HCT116 (cell line): ENCODE measurements around the gene SPRED1. TPM values are rescaled to one million over a fixed set of nuclear protein-coding genes. Genes with fewer than 3 reads are reported as not detected.

Source experiments
- ATAC-seq: fragments of 200-7000 bp; cut with Tn5 transposase; 2 replicates; pipeline ENCODE4 v1.9.1; 2020; ENCODE audit warnings: mild to moderate bottlenecking, moderate library complexity
- BruUV-seq: library from RNA; stranded (reverse); fragments of 400-500 nt; replicated peaks from 2 replicates; lab custom pipeline; 2021; lab: Mats Ljungman, UMichigan
- CTCF ChIA-PET: fragments of 300-600 bp; sonication (Branson Sonifier 250); formaldehyde crosslinking; loops from one replicate; lab custom pipeline; 2021; ENCODE audit warnings: antibody characterized with exemption; lab: Charles Lee
- POLR2A ChIA-PET: fragments of 300-600, 350-600 bp; sonication (Branson Sonifier 250); formaldehyde crosslinking; loops from one replicate; lab custom pipeline; 2021; ENCODE audit warnings: antibody characterized with exemption; lab: Charles Lee
- RAD21 ChIA-PET, 2 experiments: fragments of 300-600 bp; sonication (Branson Sonifier 250); formaldehyde crosslinking; loops; one replicate each; lab custom pipeline; 2023; ENCODE audit warnings: low total read pairs in 2 of 2; ENCODE audit not compliant: uncharacterized antibody in 2 of 2, unreplicated experiment in 2 of 2, low non-redundant PET in 1 of 2; lab: Charles Lee
- DNase-seq: peaks from one replicate; pipeline ENCODE4 v3.0.0-alpha.2; 2010; ENCODE audit warnings: low read depth, low spot score
- H2AFZ ChIP-seq: fragments of 200-600 bp; shearing (Covaris generic), sonication (generic); 2 replicates; pipeline ENCODE4 v1.6.1; 2017; ENCODE audit warnings: low read depth, mixed run types, mixed read lengths, antibody characterized with exemption, low read length; ENCODE audit not compliant: poor library complexity, severe bottlenecking
- H3K27ac ChIP-seq: 2 replicates; pipeline ENCODE4 v1.5.1; 2012; ENCODE audit warnings: low read depth, low read length
- H3K27me3 ChIP-seq: fragments of 200-600 bp; sonication (generic); 2 replicates; pipeline ENCODE4 v1.6.1; 2016; ENCODE audit warnings: mixed run types, low read length, mixed read lengths; ENCODE audit not compliant: insufficient read depth
- H3K36me3 ChIP-seq, 2 experiments: fragments of 200-500 bp in 1 of 2; fragments of 200-600 bp in 1 of 2; sonication (Bioruptor generic) in 1 of 2; sonication (generic) in 1 of 2; 2 replicates each; pipeline versions ENCODE4 v1.5.1 to v1.6.1; 2014 to 2016; ENCODE audit warnings: low read length in 2 of 2, inconsistent platforms in 1 of 2, mixed read lengths in 1 of 2, mixed run types in 1 of 2; ENCODE audit not compliant: insufficient read depth in 2 of 2, control insufficient read depth in 1 of 2
- H3K4me1 ChIP-seq, 2 experiments: fragments of 200-600 bp in 1 of 2; sonication (generic) in 1 of 2; 2 replicates each; pipeline versions ENCODE4 v1.5.1 to v1.6.1; 2012 to 2017; ENCODE audit warnings: low read length in 2 of 2, inconsistent platforms in 1 of 2, mild to moderate bottlenecking in 1 of 2, mixed read lengths in 1 of 2, mixed run types in 1 of 2, moderate library complexity in 1 of 2; ENCODE audit not compliant: insufficient read depth in 2 of 2, control insufficient read depth in 1 of 2
- H3K4me2 ChIP-seq: fragments of 200-600 bp; sonication (generic); 2 replicates; pipeline ENCODE4 v1.6.1; 2017; ENCODE audit warnings: mixed run types, low read length, mixed read lengths
- H3K4me3 ChIP-seq, 2 experiments: fragments of 200-600 bp in 1 of 2; sonication (generic) in 1 of 2; replicated peaks in 1 of 2; 2 replicates each; pipeline ENCODE4 v1.5.1; 2011 to 2016; ENCODE audit warnings: low read length in 2 of 2, control low read depth in 1 of 2, low read depth in 1 of 2, mild to moderate bottlenecking in 1 of 2, mixed read lengths in 1 of 2, mixed run types in 1 of 2
- H3K79me2 ChIP-seq: fragments of 200-600 bp; sonication (generic); 2 replicates; pipeline ENCODE4 v1.6.1; 2017; ENCODE audit warnings: mild to moderate bottlenecking, mixed run types, low read length, moderate library complexity, mixed read lengths; ENCODE audit not compliant: insufficient read depth
- H3K9ac ChIP-seq: fragments of 200-600 bp; sonication (generic); 2 replicates; pipeline ENCODE4 v1.6.1; 2016; ENCODE audit warnings: low read length, mixed read lengths
- H3K9me2 ChIP-seq: fragments of 200-600 bp; sonication (generic), shearing (Covaris generic); 2 replicates; pipeline ENCODE4 v1.6.1; 2017; ENCODE audit warnings: mixed run types, mild to moderate bottlenecking, moderate library complexity; ENCODE audit not compliant: insufficient read depth
- H3K9me3 ChIP-seq, 2 experiments: fragments of 200-500 bp in 1 of 2; fragments of 200-600 bp in 1 of 2; sonication (Bioruptor generic) in 1 of 2; sonication (generic) in 1 of 2; 2 replicates each; pipeline ENCODE4 v1.6.1; 2014 to 2017; ENCODE audit warnings: low read length in 2 of 2, mixed read lengths in 2 of 2, inconsistent platforms in 1 of 2, low read depth in 1 of 2, mild to moderate bottlenecking in 1 of 2, mixed run types in 1 of 2, moderate library complexity in 1 of 2; ENCODE audit not compliant: control insufficient read depth in 1 of 2, insufficient read depth in 1 of 2
- H4K20me1 ChIP-seq: fragments of 200-600 bp; sonication (generic), shearing (Covaris generic); 2 replicates; pipeline ENCODE4 v1.6.1; 2017; ENCODE audit warnings: mixed run types, mild to moderate bottlenecking, moderate library complexity; ENCODE audit not compliant: insufficient read depth
- ATF3 ChIP-seq: IDR thresholded peaks from 2 replicates; pipeline ENCODE4 v1.6.1; 2012
- ELF1 ChIP-seq: IDR thresholded peaks from 2 replicates; pipeline ENCODE4 v1.6.1; 2012; ENCODE audit warnings: low read depth, borderline replicate concordance
- FOSL1 ChIP-seq: IDR thresholded peaks from 2 replicates; pipeline ENCODE4 v1.6.1; 2012; ENCODE audit warnings: low read depth
- JUND ChIP-seq: IDR thresholded peaks from 2 replicates; pipeline ENCODE4 v1.6.1; 2012
- POLR2A ChIP-seq: IDR thresholded peaks from 2 replicates; pipeline ENCODE4 v1.7.0; 2011; ENCODE audit warnings: borderline replicate concordance; ENCODE audit not compliant: insufficient read depth, insufficient read length; ENCODE audit errors: extremely low read depth
- POLR2AphosphoS5 ChIP-seq: IDR thresholded peaks from 2 replicates; pipeline ENCODE4 v1.6.1; 2011; ENCODE audit warnings: mild to moderate bottlenecking, low read depth, low read length, moderate library complexity
- RAD21 ChIP-seq: IDR thresholded peaks from 2 replicates; pipeline ENCODE4 v1.6.1; 2012; ENCODE audit warnings: low read depth, mild to moderate bottlenecking
- SP1 ChIP-seq: IDR thresholded peaks from 2 replicates; pipeline ENCODE4 v1.6.1; 2012; ENCODE audit warnings: low read depth
- SRF ChIP-seq: IDR thresholded peaks from 2 replicates; pipeline ENCODE4 v1.6.1; 2012; ENCODE audit warnings: low read depth
- TCF7L2 ChIP-seq: IDR thresholded peaks from 2 replicates; pipeline ENCODE4 v1.7.0; 2011; ENCODE audit warnings: borderline replicate concordance, inconsistent platforms; ENCODE audit not compliant: insufficient read depth, insufficient read length; ENCODE audit errors: extremely low read depth
- YY1 ChIP-seq: IDR thresholded peaks from 2 replicates; pipeline ENCODE4 v1.6.1; 2011; ENCODE audit warnings: low read length, low read depth, moderate library complexity, mild to moderate bottlenecking; ENCODE audit not compliant: insufficient replicate concordance; ENCODE audit errors: extremely low read depth
- ZNF274 ChIP-seq: fragments of 200-500 bp; sonication (Bioruptor generic); IDR thresholded peaks from 2 replicates; pipeline ENCODE4 v1.6.1; 2014; ENCODE audit warnings: mild to moderate bottlenecking, low read depth, low read length, inconsistent platforms
- intact Hi-C: fragments of 100-400 bp; cut with micrococcal nuclease; formaldehyde crosslinking; loops from 2 replicates; pipeline ENCODE4 v1.10.0; 2022
- total RNA-seq: library from RNA; stranded (reverse); gene quantifications from one replicate; pipeline ENCODE4 v1.2.1, GENCODE V29; 2021; ENCODE audit not compliant: unreplicated experiment
- TF ChIP-seq, protein P1 (sequence below), 3 experiments: fragments of 200-600 bp in 1 of 3; sonication (generic) in 1 of 3; IDR thresholded peaks in 2 of 3; conservative IDR thresholded peaks in 1 of 3; 2 replicates each; pipeline ENCODE4 v1.5.1; 2012 to 2017; ENCODE audit warnings: low read depth in 2 of 3, low read length in 2 of 3, antibody characterized with exemption in 1 of 3, borderline replicate concordance in 1 of 3, control low read depth in 1 of 3, mild to moderate bottlenecking in 1 of 3, mixed read lengths in 1 of 3, mixed run types in 1 of 3, moderate library complexity in 1 of 3; ENCODE audit not compliant: insufficient read depth in 1 of 3
- TF ChIP-seq, protein P2 (sequence below): IDR thresholded peaks from 2 replicates; pipeline ENCODE4 v1.6.1; 2012; ENCODE audit warnings: low read depth

SPRED1 gene
- total RNA-seq, 1 experiment from 2014 or later, result 24.7 TPM

DNA sequence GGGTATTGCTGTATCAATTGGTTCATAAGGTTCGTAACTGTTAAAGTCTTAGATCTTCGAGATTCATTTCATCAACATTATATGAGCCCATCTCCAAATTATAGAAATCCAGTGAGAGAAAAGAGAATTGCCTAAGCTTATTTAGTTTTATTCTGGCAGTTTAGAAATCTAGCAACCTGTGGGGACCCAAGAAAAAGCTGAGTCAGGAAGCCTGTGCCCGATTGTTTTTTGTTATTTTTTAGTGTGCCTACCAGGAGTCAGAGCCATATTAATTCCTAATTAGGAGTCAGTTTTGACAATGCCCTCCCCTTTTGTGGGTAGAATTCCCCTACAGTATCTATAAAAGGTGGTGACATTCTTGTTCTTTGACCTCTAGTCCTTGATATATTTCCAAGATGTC lies 59.6 kb downstream of the SPRED1 start:
- Histone ChIP-seq H3K4me1 (no peaks in the 10 kb centered on the region), H3K79me2 (peaks cover 86% of the 10 kb centered on the region), H3K27me3 (no peaks in the 10 kb centered on the region), H3K4me3 (no peak overlapping the region), H2AFZ (no peak overlapping the region), H3K36me3 (no peaks in the 10 kb centered on the region), H3K9me3 (no peaks in the 10 kb centered on the region), H3K27ac (no peak overlapping the region), H3K9me2 (no peaks in the 10 kb centered on the region), H3K9ac (no peak overlapping the region), H3K4me2 (no peak overlapping the region), H4K20me1 (peaks cover 4% of the 10 kb centered on the region; the same call in 1 of the 2 replicates)
- no peak for ATAC-seq
- ChIA-PET RAD21 (no interaction called here), CTCF (no interaction called here), POLR2A (no interaction called here)
- intact Hi-C loops, result no loop called here
- BruUV-seq, result no TSS peak
- no peak for DNase-seq
- no peak for TF ChIP-seq JUND
- no peak for TF ChIP-seq POLR2AphosphoS5
- TF ChIP-seq ELF1, result no peak
- TF ChIP-seq YY1, result no peak
- TF ChIP-seq, protein P1, sequence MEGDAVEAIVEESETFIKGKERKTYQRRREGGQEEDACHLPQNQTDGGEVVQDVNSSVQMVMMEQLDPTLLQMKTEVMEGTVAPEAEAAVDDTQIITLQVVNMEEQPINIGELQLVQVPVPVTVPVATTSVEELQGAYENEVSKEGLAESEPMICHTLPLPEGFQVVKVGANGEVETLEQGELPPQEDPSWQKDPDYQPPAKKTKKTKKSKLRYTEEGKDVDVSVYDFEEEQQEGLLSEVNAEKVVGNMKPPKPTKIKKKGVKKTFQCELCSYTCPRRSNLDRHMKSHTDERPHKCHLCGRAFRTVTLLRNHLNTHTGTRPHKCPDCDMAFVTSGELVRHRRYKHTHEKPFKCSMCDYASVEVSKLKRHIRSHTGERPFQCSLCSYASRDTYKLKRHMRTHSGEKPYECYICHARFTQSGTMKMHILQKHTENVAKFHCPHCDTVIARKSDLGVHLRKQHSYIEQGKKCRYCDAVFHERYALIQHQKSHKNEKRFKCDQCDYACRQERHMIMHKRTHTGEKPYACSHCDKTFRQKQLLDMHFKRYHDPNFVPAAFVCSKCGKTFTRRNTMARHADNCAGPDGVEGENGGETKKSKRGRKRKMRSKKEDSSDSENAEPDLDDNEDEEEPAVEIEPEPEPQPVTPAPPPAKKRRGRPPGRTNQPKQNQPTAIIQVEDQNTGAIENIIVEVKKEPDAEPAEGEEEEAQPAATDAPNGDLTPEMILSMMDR (IDR thresholded peaks at IDR 0.05 in 2 of 3, conservative IDR thresholded peaks at IDR 0.05 in 1 of 3; ENCODE audit: borderline replicate concordance in 1 of 3, insufficient read depth in 1 of 3, low read depth in 2 of 3, low read length in 2 of 3), result no peak
- TF ChIP-seq POLR2A, result no peak
- no peak for TF ChIP-seq ATF3
- TF ChIP-seq, protein P2, sequence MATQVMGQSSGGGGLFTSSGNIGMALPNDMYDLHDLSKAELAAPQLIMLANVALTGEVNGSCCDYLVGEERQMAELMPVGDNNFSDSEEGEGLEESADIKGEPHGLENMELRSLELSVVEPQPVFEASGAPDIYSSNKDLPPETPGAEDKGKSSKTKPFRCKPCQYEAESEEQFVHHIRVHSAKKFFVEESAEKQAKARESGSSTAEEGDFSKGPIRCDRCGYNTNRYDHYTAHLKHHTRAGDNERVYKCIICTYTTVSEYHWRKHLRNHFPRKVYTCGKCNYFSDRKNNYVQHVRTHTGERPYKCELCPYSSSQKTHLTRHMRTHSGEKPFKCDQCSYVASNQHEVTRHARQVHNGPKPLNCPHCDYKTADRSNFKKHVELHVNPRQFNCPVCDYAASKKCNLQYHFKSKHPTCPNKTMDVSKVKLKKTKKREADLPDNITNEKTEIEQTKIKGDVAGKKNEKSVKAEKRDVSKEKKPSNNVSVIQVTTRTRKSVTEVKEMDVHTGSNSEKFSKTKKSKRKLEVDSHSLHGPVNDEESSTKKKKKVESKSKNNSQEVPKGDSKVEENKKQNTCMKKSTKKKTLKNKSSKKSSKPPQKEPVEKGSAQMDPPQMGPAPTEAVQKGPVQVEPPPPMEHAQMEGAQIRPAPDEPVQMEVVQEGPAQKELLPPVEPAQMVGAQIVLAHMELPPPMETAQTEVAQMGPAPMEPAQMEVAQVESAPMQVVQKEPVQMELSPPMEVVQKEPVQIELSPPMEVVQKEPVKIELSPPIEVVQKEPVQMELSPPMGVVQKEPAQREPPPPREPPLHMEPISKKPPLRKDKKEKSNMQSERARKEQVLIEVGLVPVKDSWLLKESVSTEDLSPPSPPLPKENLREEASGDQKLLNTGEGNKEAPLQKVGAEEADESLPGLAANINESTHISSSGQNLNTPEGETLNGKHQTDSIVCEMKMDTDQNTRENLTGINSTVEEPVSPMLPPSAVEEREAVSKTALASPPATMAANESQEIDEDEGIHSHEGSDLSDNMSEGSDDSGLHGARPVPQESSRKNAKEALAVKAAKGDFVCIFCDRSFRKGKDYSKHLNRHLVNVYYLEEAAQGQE, result no peak
- no peak for TF ChIP-seq RAD21
- TF ChIP-seq TCF7L2, result no peak
- TF ChIP-seq SRF, result no peak
- no peak for TF ChIP-seq SP1
- TF ChIP-seq FOSL1, result no peak
- TF ChIP-seq ZNF274, result no peak
